Stimulated activated CD8-positive, alpha-beta memory T cell treated with anti-CD3 and anti-CD28 coated beads, Interleukin-4, amount 100 ng/mL, for 1 hour (primary cell): Measurements from ENCODE around the gene DKK3.

Experiments
- DNase-seq, 2 donors: peaks; one replicate each; pipeline ENCODE4 v3.0.0-alpha.2; 2020; ENCODE audit warnings: low read depth in 2 of 2, low spot score in 1 of 2

Gene DKK3

GRCh38 chr11:12005476-12005875 lies 3.0 kb downstream of the DKK3 start:
- DNase-seq = no peak

DNA sequence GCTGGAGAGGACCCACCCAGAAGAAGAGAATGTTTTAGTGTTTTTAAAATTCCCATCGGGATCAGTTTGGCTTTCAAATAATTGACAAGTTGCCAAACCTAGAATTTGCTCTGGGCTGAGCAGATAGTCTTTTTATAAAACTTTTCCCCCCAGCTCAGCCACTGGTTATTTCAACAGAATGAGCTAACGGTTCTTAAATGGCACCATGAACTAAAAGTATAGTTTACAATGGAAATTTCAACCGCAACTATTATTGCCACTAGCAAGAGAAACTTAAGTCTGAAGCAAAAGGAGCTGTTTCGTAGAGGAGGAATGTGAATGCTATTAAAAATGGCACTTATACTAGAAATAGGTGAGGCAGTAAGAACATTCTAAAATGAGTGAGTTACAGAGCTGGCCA lies 3.4 kb downstream of the DKK3 start:
- DNase-seq = no peak

GRCh38 chr11:12003815-12004214 lies 4.6 kb downstream of the DKK3 start:
- no peak for DNase-seq

- no peak for DNase-seq
Measured at GRCh38 chr11:12003336-12003735, 5.1 kb downstream of the DKK3 start.

DNA sequence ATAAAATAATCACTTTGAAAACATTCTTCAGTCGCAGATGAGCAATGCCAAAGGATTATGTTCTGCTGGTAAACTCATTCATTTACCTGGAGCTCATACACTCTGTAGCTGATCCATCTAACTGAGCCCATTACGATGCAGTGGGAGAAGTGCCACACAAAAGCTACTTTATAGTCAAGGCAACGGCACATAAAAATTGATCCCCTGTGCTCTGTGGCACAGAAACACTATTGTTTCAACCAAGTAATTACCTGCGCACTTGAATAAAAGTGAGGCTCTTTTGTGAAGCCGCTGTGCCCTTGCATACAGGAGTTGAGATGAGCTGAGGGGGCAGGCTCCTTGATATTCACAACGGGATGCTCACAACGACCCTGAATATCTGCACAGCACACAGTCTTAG lies 7.2 kb downstream of the DKK3 start:
- no peak for DNase-seq

DNA sequence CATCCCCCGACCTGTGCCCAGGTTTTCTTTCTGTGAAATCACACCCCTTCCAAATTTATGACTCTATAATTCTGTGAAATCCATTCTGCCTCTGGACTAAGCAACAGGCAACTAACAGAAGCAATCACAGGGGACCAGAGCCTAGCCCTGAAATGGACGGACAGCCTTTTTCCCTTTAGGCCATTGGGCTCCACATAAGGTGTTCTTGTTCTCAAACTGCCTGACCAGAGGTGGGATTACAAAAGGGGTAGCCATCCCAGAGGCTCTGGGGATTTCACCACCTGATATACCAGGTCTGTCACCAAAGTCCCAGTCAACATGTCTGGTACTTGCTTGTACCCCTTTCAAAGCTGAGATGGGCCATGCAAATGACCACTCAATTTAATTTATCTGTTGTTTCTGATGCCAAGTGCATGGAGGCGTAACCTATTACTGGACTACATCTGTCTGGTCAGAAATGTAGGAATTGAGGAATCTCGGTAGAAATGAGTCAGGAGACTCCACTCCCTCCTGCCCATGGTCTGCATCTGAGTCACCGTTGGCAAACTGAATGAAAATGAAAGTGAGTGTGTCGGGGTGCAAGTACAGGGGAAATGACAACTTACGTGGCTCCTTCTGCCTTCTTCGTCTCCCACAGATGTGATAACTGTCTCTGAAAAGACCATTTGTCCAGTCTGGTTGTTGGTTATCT lies 10.2 kb downstream of the DKK3 start:
- DNase-seq = no peak

DNA sequence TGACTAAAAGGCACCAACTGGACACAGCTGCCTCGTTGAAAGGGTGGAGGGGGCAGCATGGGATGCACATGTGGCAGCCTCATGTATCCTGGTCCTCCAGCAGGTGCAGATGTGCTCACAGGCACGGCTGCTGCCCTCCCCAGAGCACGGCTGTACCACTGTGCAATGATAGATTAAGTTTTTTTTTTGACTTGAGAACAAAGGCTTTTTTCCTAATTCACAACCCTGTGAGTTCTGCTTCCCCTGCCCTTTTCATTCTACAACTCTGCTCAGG lies 11.4 kb downstream of the DKK3 start:
- DNase-seq = no peak

DNA sequence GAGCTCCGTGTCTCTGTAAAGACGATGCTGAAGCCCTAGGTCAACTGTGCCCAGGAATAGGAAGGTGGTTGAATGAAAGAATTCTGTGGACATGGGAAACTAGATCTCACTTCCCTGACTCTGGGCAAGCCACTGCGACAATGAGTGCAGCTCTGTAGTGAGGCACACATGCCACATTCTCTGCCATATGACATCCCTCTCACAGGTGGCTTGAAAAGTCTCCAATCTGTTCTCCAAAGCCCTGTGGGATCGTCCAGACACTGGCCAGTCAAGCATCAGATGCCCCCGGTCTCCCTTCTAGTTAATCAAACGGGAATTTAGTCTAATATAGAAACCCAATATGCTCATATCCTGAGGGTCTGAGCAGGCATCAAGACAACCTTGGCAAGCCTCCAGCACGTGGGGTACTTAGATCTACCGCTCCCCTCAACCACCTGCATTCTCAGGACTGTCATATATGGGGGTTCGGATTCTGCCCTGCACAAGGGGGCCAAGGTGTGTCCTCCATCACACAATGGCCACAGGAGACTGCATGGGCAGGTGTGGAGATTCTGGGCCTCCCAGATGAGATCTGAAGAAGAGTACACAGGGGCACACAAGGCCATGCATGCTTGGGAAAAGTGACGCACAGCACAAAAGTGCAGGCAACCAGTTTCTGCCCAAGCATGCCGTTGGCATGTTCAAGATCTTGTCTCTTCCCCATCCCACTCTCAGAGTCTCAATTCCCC lies 11.9 kb downstream of the DKK3 start:
- DNase-seq = no peak

GRCh38 chr11:11995601-11996000 lies 12.8 kb downstream of the DKK3 start:
- no peak for DNase-seq

- no peak for DNase-seq
Measured at GRCh38 chr11:11993839-11994238, 14.6 kb downstream of the DKK3 start.

GRCh38 chr11:11992257-11993212 lies 15.9 kb downstream of the DKK3 start:
- DNase-seq = no peak

DNA sequence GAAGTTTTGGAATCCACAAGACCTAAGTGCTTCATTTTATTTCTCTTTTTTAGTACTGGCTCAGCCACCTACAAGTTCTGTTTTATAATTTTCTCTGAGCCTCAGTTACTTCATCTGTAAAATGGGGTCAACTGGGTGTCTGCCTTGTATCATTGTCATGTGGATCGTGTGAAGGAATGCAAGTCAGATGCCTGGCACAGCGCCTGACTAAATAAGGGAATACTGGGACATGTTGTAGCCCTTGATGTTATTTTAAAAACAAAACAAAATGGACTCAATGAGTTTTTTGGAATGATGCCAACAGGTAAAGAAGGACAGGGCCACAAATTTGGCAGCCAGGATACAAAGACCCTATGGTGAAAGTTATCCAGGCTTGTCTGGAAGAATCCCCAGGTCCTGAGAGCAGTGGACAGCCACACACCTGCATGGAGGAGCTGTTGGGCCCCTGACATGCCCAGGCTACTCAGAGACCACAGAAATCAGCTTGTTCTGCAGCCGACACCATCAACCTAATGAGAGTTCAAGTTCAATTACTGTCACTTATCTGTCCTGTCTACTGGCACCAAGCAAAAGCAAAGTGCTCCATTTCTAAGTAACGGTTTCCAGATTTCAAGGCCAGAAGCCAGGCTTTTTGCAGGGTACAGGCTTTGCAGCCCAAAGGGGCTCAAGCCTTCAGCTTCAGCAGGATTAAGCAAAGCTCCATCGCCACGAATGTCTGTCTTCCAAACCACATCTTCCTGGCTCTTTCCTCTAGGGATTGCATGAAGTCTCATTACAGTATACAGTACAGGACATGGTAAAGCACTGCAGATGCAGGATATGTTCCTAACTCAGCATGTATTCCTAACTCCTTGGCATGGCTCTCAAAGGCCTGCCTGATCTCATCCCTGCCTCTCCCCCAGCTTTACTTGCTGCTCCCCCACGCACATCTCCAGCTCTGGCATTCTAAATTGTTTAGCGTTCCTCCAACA lies 18.4 kb downstream of the DKK3 start:
- DNase-seq = no peak

- DNase-seq = no peak
Measured at GRCh38 chr11:11988681-11989261, 19.7 kb downstream of the DKK3 start.

GRCh38 chr11:11988099-11988651 lies 20.3 kb downstream of the DKK3 start:
- no peak for DNase-seq

GRCh38 chr11:11987503-11988022 lies 20.9 kb downstream of the DKK3 start:
- no peak for DNase-seq

GRCh38 chr11:11985954-11986949 lies 22.2 kb downstream of the DKK3 start:
- DNase-seq = no peak

- DNase-seq = no peak
Measured at GRCh38 chr11:11985016-11985715, 23.3 kb downstream of the DKK3 start.

DNA sequence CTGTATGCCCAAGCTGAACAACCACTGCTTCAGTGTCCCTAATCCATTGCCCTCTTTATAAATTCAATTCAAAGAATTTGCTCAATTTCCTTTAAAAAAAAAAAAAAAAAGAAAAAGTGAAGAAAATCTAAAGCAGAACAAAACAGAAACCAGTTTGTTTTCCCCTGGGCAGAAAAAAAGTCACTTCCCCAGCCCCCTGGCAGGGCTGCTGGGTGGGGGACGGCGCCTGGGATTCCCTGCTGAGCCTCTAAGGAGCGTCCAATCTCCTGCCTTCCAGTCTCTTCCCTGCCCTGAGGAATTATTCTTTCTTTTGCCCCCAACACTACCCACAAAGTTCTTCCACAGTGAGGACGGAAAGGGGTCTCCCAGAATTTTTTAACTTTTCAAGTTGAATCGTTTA lies 23.9 kb downstream of the DKK3 start:
- DNase-seq = no peak
